Measurements from ENCODE around the gene PTGES3.

DNA sequence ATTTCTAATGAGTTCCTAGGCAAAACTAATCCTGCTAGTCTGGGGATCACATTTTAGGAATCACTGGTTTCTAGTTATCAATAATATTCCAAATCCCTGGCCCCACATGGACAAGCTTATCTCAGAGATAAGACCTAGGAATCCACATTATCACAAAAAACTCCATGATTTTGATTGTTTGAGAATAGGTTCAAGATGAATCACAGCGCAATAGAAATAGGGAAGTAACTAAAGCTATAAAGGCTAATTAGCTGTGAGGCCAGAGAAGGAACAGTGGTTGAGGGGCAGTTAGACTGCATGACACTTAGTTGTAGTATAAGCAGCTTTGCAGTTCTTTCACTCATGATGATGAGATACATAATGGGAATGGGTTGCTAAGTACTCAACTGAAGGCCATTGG lies 29.2 kb downstream of the PTGES3 start:
- TF ChIP-seq POLR2A (IDR thresholded peaks at IDR 0.05; ENCODE audit: borderline replicate concordance, extremely low read depth, insufficient read depth, insufficient read length) (no peak), RAD21 (IDR thresholded peaks at IDR 0.05; ENCODE audit: low read depth) (no peak), EZH2 (IDR thresholded peaks at IDR 0.05) (no peak), ZFX (IDR thresholded peaks at IDR 0.05) (no peak), CEBPB (IDR thresholded peaks at IDR 0.05; ENCODE audit: low read depth) (no peak), TCF7L2 (IDR thresholded peaks at IDR 0.05; ENCODE audit: borderline replicate concordance, extremely low read depth, insufficient read depth, insufficient read length) (no peak)
- TF ChIP-seq, protein P1, sequence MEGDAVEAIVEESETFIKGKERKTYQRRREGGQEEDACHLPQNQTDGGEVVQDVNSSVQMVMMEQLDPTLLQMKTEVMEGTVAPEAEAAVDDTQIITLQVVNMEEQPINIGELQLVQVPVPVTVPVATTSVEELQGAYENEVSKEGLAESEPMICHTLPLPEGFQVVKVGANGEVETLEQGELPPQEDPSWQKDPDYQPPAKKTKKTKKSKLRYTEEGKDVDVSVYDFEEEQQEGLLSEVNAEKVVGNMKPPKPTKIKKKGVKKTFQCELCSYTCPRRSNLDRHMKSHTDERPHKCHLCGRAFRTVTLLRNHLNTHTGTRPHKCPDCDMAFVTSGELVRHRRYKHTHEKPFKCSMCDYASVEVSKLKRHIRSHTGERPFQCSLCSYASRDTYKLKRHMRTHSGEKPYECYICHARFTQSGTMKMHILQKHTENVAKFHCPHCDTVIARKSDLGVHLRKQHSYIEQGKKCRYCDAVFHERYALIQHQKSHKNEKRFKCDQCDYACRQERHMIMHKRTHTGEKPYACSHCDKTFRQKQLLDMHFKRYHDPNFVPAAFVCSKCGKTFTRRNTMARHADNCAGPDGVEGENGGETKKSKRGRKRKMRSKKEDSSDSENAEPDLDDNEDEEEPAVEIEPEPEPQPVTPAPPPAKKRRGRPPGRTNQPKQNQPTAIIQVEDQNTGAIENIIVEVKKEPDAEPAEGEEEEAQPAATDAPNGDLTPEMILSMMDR (IDR thresholded peaks at IDR 0.05 in 2 of 3, conservative IDR thresholded peaks at IDR 0.05 in 1 of 3; ENCODE audit: borderline replicate concordance in 1 of 3, insufficient read depth in 1 of 3, low read depth in 2 of 3, low read length in 2 of 3), result no peak
